Activated CD8-positive, alpha-beta memory T cell treated with anti-CD3 and anti-CD28 coated beads for 48 hours (primary cell): Measurements from ENCODE around the gene QTRT2.

ENCODE experiments used
- DNase-seq, 3 experiments: peaks; one replicate each; pipeline ENCODE4 v3.0.0-alpha.2; 2020; ENCODE audit warnings: low read depth in 2 of 3, low spot score in 2 of 3

The QTRT2 gene

DNA sequence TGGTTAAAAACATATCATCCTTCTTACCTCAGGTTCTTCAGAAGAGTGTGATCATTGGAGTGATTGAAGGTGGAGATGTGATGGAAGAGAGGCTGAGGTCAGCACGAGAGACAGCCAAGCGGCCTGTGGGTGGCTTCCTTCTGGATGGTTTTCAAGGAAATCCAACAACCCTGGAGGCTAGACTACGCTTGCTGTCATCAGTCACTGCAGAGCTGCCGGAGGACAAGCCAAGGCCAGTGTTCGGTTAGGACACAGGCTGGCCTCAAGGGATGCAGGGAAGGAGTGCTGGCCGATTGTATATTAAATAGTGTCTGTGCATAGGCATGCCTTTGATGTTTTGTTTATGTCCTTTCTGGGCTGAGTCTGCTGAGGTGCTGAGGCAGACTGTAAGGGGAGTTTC, 20.2 kb downstream of the QTRT2 start:
- no peak for DNase-seq

DNA sequence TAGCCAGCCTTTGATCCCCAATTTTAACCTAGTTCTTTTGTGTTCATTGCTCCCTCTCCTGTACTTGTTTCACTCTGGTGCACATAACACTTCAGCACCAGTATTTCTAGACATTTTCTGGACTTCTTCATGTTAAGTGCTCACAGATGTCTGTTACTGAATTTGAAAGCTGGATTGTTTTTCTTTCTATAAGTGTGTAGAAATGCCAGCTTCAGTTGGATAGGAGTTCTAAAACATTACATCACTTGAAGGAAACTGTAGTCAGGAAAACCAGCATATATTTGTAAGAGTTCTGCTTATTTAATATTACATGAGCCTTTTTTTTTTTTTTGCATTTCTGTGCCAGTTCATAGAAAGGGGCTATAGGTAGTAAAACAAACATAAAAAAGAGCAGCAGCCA, 21.6 kb downstream of the QTRT2 start:
- DNase-seq, result no peak

DNA sequence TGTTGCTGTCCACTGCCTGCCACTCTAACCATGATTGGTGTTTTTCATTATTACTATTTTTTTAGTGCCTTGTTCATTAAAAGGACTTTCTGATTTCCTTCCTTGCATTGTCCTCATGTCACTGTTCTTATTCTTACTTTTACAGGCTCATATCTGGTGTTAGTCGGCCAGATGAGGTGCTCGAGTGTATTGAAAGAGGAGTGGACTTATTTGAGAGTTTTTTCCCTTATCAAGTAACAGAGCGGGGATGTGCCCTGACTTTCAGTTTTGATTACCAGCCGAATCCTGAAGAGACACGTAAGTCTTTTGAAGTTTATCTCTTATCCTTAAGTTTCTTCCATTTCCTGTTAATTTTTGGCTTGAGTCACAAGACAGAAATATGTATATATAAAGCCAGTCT, 23.2 kb downstream of the QTRT2 start:
- no peak for DNase-seq

DNA sequence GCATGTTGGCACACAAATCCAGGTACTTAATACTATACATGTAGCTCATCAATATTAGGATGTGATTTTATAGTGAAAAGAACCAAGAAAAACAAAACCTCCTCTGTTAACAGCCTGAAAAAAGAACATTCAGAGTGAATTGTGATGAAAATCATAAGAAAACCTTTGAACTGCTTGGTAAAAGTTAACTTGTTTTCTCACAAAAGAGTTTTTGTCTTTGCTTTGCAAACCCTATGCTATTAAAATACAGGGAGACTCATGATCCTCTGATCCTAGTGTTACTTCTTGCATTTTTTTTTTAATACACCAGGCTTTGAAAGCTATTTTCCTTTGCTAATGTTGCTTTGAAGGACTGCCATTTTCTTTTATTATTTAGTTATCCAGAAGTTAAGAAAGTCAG, 23.7 kb downstream of the QTRT2 start:
- no peak for DNase-seq

DNA sequence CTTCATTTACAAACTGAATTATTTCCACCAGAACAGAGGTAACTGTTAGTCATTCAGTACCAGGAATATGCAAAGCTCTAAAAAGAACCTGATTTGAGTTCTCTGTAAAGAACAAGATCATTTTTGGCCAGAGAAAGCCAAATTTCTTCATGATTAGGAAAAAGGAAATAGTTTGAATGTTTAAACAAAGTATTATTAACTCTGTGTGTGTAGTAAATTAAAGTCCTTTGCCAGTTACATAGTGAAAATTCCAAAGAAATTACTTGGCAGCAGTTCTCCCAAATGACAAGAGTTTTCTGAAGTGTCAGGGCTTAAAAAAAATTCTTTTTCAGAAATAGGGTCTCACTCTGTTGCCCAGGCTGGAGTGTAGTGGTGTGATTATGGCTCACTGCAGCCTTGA, 24.5 kb downstream of the QTRT2 start:
- no peak for DNase-seq

DNA sequence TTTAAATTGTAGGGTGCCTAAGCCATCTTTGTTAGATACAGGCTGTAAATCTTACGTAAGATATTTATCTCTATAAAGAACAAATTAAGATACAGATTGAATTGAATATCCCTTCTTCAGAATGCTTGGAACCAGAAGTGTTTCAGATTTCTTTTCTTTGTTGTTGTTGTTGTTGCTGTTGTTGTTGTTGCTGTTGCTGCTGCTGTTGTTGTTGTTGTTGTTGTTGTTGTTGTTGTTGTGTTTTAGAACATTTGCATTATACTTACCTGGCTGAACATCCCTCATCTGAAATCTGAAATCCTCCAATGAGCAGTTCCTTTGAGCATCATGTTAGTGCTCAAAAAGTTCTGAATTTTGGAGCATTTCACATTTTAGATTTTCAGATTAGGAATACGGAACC, 26.6 kb downstream of the QTRT2 start:
- no peak for DNase-seq

DNA sequence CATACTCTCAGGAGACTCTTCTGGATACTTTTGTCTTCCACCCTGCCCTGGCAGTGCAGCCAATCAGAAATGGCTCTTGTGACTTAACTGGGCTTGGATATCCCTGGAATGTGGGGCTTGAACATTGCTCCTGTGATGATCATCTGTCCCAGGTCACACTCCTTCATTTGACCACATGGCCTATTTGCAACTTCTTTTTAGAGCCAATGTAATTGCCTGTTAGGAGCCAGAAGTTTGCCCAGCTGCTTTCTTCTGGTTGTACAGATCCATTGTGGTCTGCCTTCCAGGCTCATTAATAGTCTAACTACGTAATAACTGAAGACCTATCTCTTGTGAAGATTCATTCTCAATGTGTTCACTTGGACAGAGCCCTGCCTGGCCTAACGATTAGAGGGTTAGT, 29.8 kb downstream of the QTRT2 start:
- DNase-seq, result no peak

DNA sequence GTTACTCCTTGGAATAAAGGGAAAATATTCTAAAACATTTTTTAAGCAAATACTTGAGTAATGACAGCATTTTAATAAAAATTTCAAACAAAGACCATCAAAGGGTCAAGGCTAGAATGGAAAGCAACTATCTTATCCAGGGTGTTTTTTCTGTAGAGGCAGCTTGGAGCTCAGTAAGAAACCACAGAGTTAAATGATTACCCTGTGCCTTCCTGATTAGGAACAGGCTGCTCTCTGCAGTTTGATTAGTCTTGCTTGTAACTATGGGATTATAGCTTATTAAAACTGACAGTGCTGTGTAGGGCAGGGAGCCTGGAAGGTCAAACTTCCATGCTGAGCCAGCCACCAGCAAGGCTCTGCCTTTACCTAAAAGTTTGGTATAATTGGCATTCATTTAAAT, 33.1 kb downstream of the QTRT2 start:
- DNase-seq, result no peak

DNA sequence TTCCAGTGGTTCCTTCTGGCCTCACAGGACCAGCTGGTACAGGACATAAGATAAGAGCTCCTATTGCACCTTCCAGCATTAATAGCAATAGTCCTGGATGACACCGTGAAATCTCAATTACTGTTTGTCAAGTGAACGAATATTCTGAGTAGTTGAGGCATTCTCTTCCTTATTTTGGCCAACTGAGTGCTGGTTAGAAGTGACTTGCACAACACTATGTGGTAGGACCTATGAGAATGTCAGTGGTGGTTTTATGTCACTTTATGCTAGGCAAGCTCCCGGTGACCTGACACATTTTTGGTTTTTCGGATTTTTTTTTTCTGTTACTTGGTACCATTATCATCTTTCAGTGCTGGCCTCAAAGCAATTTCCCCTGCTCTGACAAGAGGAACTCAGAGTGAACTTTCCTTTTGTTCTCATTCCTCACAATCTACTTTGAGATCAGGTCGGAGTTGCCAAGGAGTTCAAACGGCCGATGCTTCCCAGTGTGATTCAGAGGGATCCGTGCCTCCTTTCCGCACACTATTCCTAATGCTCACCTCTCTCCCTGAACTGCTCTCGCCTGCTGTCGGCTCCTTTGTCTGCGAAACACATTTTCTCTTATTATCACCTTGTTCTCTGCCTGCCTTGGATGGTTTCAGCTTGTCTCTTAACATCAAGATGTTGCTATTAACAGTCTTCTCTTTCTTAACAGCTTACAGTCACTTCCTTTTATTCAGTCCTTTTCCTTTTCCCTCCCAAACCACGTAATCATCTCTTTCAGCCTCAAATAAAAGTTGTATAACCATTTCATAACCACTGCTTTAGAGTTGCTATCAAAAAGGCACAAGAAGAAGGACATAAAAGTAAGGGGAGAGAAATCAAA, 35.8 kb downstream of the QTRT2 start:
- DNase-seq, result no peak

DNA sequence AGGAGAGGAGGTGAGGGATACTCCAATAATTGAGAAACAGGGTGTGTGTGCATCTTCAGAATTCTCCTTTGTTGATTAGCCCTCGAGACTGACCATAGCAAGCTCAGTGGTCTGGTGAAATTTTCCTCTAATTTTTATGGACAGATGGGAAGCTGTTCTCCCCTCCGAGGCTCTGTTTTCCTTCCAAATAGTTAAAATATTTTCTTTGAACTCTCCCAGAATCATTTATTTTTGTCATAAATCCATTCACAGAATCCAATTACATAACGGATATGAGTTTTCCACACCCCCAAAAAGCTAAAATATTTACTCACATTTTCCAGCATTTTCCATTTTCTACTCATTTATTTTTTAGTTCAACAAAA, 36.5 kb downstream of the QTRT2 start:
- DNase-seq, result no peak

DNA sequence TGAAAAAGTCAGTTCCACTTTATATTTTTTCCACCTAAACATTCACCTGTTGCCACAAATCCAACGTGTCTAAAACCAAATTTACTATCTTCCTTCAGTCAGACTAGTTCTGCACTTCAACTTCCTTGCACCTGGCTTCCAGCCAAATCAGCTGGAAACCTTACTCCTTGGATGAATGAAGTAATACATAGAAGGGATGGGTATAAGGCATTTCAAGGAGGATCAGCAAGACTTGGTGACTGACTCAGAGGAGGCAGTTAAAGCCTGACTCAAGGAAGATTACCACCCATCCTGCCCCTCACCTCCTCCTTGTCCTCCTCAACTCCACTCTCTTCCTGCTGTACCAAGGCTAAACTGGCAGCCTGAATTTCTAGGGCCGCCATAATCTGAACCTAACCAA, 37.1 kb downstream of the QTRT2 start:
- no peak for DNase-seq

DNA sequence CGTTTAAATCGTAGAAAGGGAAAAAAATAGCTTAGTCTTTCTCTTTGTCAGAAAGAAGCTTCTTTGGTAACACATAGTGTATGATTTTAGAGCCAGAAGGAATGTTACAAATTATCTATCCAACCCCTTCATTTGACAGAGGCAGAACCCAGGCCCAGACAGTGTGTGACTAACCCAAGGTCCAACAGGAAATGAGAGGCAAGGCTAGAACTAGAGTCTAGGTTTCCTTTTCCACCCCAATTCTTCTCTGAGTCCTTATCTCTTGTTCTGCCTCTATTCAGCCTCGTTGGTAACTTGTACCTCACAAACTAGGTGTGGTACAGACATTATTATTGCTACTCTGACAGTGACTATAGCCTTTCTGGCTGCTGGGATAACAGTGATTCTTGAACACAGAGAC, 39.3 kb downstream of the QTRT2 start:
- DNase-seq, result no peak

DNA sequence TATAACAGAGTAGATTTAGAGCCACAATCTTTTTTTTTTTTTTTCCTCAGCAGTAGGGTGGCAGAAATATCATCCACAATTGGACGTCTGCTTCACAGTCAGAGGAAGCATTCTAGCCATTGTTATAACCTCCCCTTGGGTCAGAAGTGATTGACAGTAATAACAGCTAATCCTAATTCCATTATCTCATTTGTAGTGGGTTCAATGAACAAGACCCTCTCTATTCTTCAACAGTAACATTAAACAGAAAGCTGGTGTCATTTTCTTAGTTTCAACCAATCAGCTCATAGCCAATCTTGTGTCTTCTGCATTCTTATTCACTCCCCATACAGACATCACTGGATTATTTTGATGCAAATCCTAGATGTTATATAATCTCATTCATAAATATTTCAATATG, 44.6 kb downstream of the QTRT2 start:
- DNase-seq, result no peak

DNA sequence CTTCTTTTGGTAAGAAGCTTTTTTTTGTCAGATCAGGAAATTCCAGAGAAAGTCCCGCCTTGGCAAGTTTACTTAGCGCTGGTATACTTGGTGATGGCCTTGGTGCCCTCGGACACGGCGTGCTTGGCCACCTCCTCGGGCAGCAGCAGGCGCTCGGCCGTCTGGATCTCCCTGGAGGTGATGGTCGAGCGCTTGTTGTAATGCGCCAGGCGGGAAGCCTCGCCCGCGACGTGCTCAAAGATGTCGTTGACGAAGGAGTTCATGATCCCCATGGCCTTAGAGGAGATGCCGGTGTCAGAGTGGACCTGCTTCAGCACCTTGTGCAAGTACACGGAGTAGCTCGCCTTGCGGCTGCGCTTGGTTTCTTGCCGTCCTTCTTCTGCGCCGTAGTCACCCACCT, 46.6 kb downstream of the QTRT2 start:
- DNase-seq, result no peak

DNA sequence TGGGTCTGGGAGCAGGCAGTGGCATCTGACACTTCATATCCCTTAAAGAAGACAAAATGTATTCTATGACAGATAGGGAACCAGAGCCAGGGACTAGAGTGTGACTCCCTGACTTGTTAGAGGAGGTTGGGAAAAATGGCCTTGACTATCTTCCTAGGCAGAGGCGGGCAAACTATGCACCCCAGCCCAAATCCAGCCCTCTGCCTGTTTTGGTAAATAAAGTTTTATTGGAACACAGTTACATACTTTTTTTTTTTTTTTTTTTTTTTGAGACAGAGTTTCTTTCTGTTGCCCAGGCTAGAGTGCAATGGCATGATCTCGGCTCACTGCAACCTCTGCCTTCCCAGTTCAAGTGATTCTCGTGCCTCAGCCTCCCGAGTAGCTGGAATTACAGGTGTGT, 47.3 kb downstream of the QTRT2 start:
- no peak for DNase-seq

DNA sequence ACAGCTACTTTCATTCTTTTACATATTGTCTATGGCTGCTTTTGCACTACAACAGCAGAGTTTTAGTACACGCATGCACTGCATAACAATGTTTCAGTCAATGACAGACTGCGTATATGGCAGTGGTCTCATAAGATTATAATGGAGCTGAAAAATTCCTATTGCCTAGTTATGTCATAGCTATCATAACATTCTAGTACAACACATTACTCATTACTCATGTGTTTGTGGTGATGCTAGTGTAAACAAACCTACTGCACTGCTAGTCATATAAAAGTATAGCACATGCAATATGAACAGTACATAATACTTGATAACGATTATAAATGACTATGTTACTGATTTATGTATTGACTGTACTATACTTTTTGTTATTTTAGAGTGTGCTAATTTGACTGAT, 47.9 kb downstream of the QTRT2 start:
- no peak for DNase-seq

DNA sequence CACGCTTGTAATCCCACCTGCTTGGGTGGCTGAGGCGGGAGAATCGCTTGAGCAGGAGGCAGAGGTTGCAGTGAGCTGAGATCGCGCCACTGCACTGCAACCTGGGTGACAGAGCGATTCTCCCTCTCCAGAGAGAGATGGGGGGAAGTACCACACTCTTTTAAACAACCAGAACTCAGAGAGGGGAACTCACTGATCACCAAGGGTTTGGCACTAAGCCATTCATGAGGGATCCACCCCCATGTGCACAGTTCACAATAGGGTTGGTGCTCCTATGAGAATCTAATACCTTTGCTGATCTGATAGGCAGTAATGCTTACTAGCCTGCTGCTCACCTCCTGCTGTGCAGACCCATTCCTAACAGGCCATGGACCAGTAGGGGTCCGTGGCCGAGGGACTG, 51.6 kb downstream of the QTRT2 start:
- DNase-seq, result no peak

DNA sequence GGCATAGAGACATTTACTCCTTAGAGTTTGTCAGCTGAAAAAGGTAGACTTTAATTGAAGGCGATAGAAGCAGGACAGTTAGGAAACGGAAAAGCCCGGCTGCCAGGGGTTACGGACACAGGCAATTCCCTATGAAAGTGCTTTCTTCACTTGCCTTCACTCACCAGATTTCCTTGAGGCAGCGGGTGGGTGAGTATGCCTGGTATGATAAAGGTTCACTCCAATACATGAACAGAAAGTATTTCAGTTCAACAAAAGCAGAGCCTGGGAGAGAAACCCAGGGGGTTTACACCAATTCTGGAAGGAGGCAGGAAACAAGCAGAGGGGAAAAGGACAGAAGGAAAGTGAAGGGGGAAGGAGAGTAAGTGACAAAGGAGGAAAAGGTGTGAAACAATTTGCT, 53.9 kb downstream of the QTRT2 start:
- no peak for DNase-seq

DNA sequence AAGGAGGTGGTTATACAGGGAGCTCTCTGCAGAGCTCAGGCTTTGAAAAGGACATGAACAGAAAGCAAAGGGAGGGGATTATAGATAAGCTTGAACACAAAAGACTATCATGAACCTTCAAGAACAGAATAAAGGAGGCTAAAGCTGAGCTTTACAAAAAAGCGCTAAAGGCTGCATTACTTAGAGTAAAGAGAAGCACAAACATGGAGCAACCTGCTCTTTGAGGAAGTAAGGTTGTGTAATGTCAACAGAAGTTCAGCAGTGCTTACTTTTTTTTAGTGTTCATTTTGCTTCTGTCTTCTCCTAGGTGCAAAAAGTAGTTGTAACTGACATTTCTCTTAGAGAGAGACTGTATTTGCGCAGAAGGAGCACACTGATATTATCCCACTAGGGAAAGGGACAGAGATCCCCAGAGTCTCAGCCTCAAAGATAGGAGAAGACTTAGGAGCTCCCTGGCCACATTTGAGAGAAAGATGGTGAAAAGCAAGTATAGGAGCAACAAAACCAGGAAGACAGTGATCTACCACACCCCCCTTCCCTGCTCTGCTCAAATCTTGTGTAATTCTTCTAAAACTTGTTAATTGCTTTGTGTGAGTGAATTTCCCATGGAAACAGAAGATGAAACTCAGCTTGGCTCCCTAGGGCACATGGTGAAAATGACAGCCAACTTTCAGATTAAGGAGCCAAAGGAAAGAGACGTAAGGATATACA, 54.7 kb downstream of the QTRT2 start:
- DNase-seq, result no peak

DNA sequence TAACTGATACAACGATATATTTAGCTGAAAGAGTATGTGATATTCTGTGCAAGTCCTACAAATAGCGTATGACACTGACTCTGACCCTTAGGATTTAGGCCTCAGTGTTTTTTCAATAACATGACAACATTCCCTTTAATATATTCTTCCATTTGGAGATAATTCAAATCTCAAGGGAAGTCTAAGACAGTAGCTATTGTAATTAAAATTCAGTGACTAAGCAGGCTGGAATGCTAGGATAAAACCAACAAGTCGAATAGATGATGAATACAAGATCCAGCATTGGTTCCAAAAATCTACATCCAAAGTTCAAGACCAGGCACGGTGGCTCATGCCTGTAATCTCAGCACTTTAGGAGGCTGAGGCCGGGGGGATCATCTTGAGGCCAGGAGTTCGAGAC, 56.2 kb downstream of the QTRT2 start:
- DNase-seq, result no peak

DNA sequence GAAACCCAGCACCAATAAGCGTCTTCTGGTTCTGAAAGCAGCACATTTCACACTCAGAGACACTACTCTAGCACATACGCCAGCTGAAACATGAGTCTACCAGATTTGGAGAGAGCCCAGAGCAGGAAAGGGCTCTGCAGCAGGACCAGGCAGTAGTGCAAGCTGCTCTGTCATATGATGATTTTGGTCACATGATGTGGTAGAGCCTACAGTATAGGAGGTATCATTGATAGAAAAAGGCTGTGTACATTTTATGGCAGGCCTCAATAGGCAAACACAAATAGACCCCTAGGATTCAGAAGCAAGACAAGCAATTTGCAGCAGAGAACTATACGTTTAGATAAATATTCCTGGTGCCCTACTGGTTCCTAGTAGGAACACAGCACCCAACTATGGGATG, 58.2 kb downstream of the QTRT2 start:
- no peak for DNase-seq

DNA sequence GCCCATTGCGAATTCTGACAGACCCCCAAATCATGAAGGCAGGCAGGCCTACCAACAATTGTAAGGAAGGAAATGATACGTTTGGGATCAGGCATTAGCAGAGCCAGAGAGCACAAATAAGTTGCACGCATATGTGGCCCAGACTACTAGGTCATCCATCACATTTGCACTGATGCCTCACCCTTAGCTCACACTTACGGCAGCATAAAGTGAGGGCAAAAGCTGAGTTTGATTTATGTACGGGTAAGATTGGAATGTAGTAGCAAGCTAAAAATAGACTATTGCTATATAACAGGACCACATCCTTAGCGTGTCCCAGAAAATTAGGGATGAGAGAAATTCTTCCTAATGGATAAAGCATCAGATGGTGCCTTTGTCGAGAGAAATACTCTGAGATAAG, 58.6 kb downstream of the QTRT2 start:
- DNase-seq, result no peak

DNA sequence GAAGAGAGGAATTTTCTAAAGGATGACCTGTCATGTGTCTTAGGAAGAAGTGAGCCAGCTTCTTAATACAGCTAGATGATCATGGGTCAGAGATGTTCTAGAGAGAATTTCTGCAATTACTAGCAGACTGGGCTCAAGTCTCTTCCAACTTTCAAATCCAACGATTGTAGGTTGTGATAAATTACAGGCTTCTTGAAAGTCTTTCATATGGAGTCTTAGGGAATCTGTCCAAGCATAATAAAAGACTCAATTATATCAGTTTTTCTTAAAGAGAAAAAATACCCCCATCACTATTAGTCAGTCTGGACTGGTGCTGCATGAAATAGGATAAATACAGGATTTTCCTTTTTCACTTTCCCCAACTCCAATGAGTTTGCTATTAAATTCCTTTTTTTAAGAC, 63.2 kb downstream of the QTRT2 start:
- DNase-seq, result no peak
